Common myeloid progenitor, CD34-positive (primary cell): ENCODE data around the gene MACROD2.
A peak's percentile ranks its signal among the peaks of the same experiment; 100 is the strongest.

ENCODE experiments used
- CTCF ChIA-PET: fragments of 350-600 bp; sonication (Branson Sonifier 250); formaldehyde crosslinking; loops from one replicate; lab custom pipeline; 2021; ENCODE audit warnings: antibody characterized with exemption; lab: Charles Lee
- POLR2A ChIA-PET: fragments of 350-600 bp; sonication (Branson Sonifier 250); formaldehyde crosslinking; loops from one replicate; lab custom pipeline; 2021; ENCODE audit warnings: antibody characterized with exemption; lab: Charles Lee
- DNase-seq, 3 donors: peaks; one replicate each; pipeline versions ENCODE4 v3.0.0 to v3.0.0-alpha.2; 2013
- H3K27ac ChIP-seq, 2 experiments: 1 replicate in 1 of 2; 2 replicates in 1 of 2; pipeline ENCODE4 v1.7.0; 2013; ENCODE audit warnings: inconsistent platforms in 2 of 2, low read length in 2 of 2, mild to moderate bottlenecking in 2 of 2, low read depth in 1 of 2, moderate library complexity in 1 of 2; ENCODE audit not compliant: severe bottlenecking in 2 of 2, insufficient read depth in 1 of 2, poor library complexity in 1 of 2
- H3K27me3 ChIP-seq, 5 experiments: replicated peaks in 2 of 5; 1 replicate in 3 of 5; 2 replicates in 2 of 5; pipeline versions ENCODE4 v1.6.1 to v1.7.0; 2013; ENCODE audit warnings: low read length in 4 of 5, mild to moderate bottlenecking in 2 of 5, moderate library complexity in 2 of 5, inconsistent platforms in 1 of 5; ENCODE audit not compliant: insufficient read depth in 5 of 5, control insufficient read depth in 4 of 5
- H3K36me3 ChIP-seq, 4 experiments: 1 replicate in 2 of 4; 2 replicates in 2 of 4; pipeline versions ENCODE4 v1.6.1 to v1.7.0; 2013; ENCODE audit warnings: low read length in 3 of 4, control low read depth in 1 of 4, mild to moderate bottlenecking in 1 of 4; ENCODE audit not compliant: control insufficient read depth in 4 of 4, insufficient read depth in 4 of 4
- H3K4me1 ChIP-seq, 4 experiments: 1 replicate in 3 of 4; 2 replicates in 1 of 4; pipeline versions ENCODE4 v1.6.1 to v1.7.1; 2013; ENCODE audit warnings: low read length in 3 of 4, mild to moderate bottlenecking in 3 of 4, control low read depth in 1 of 4, inconsistent platforms in 1 of 4, moderate library complexity in 1 of 4; ENCODE audit not compliant: control insufficient read depth in 4 of 4, insufficient read depth in 4 of 4; ENCODE audit errors: control extremely low read depth in 1 of 4
- H3K4me3 ChIP-seq, 7 experiments: 1 replicate in 4 of 7; 2 replicates in 3 of 7; pipeline versions ENCODE4 v1.5.1 to v1.7.0; 2013; ENCODE audit warnings: mild to moderate bottlenecking in 7 of 7, low read length in 6 of 7, moderate library complexity in 6 of 7, inconsistent platforms in 2 of 7, low read depth in 2 of 7, control low read depth in 1 of 7; ENCODE audit not compliant: insufficient read depth in 4 of 7, control insufficient read depth in 1 of 7; ENCODE audit errors: extremely low read depth in 1 of 7
- H3K9me3 ChIP-seq, 5 experiments: 1 replicate in 4 of 5; 2 replicates in 1 of 5; pipeline versions ENCODE4 v1.6.1 to v1.7.1; 2013; ENCODE audit warnings: low read length in 4 of 5, mild to moderate bottlenecking in 2 of 5, inconsistent platforms in 1 of 5, low read depth in 1 of 5, moderate library complexity in 1 of 5; ENCODE audit not compliant: control insufficient read depth in 4 of 5, insufficient read depth in 2 of 5; ENCODE audit errors: control extremely low read depth in 1 of 5
- WGBS: methylation state at CpG from one replicate; pipeline ENCODE4 v1.1.5; 2013; ENCODE audit not compliant: insufficient coverage; 5-methylcytosine and 5-hydroxymethylcytosine counted together

Gene MACROD2

DNA sequence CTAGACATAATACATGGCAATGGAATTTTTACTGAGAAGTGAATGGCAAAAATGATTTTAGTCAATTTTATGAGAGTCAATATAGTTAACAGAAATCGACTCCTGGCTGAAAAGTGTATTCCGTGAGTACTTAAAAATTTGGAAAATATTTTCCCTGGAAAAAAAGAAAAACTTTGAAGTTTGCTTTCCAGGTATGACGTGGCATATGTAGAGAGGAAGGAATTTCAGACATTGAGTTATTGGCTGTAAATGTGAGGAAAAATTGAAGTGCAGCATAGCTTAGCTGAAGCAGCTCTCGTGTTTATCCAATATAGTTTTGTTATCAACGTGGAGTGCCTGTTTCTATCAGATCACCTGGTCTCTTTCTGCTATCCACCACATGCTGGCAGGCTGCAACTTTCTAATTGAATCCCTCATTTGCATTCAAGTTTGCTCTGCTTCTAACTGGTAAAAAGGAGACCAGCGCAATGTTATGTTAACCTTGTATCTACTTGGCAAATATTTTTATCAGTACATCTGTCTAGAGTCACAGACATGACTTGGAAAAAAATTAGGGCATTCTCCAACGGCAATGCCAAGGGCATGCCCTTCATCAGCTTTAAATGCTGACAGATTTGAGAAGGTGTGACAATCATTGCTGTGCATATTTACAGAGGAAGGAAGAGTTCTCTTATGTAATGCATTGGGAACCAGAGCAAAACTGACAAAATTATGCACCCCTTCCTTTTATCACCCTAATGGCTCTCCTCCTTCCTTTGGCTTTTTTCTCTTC, 1444.9 kb downstream of the MACROD2 start:
- no peaks in the 10 kb centered on the region for H3K36me3 ChIP-seq
- 78% methylated on average over 6 of the region's 7 CpGs for WGBS
- H3K4me3 ChIP-seq = no peak overlapping the region
- no peaks in the 10 kb centered on the region for H3K27me3 ChIP-seq
- POLR2A ChIA-PET = no interaction called here
- H3K27ac ChIP-seq = no peak overlapping the region
- no peaks in the 10 kb centered on the region for H3K9me3 ChIP-seq
- no peak for DNase-seq
- CTCF ChIA-PET = no interaction called here
- no peaks in the 10 kb centered on the region for H3K4me1 ChIP-seq

DNA sequence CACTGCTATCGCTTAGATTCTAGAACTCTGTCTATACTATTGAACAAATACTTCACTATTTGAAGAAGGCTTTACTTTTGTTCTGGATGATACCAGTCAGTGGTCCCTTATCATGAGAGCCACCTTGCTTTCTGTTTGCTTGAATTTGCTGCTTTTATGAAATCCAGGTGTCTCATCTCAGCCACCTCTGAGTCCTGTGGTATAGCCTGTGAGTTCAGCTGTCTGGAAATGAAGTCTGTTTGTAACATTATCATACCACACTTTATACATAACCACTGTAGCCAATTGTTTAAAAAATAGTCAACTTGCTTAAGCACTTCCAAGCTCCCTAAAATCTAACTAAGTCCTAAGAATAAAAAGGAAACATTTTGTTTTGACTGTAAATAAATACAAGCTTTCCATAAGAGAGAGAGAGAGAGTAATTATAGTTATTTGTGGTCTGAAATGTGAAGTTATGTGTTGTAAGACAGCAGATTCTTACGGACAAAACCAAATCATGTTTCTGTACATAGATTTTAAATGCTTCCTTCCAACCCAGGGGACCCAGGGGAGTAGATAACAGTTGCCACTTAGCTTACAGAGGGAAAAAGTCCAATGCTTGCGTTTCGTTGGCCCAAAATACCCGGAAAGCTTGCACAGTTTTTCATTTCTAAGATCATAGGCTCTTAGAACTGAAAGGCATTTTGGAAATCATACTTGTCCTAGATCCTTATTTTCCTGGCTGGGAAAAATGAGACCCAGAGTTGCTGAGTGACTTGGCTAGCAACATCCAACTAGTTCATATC, 1449.9 kb downstream of the MACROD2 start:
- H3K4me3 ChIP-seq = no peak overlapping the region
- WGBS = 93% methylated on average over 4 of the region's 5 CpGs
- ChIA-PET CTCF (no interaction called here), POLR2A (no interaction called here)
- H3K27ac ChIP-seq = no peak overlapping the region
- no peaks in the 10 kb centered on the region for H3K36me3 ChIP-seq
- H3K9me3 ChIP-seq = no peaks in the 10 kb centered on the region
- no peaks in the 10 kb centered on the region for H3K27me3 ChIP-seq
- DNase-seq = no peak
- H3K4me1 ChIP-seq = peaks cover 0 to 13% (median 0%) of the 10 kb centered on the region in 4 experiments

DNA sequence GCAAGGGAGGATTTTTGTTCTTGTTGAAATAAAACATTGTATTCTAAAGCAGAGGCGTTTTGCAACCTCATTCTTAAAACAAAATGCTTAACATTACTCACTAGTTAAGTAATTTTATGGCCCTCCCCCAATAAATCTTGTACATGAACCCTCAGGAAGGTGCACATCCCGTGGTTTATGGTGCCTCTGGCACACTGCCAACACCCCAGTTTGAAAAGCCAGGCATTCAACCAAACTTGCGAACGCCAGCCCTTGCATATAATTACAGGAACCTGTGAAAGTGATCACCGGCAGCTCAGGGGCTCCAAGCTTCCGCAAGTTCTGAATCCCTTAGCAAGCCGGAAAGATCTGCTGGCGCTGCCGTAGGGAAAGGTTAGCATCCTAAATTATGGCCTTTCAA, 1451.1 kb downstream of the MACROD2 start:
- no peaks in the 10 kb centered on the region for H3K9me3 ChIP-seq
- DNase-seq = peak; percentile 9 to 77 (median 33)
- POLR2A ChIA-PET = no interaction called here
- no peaks in the 10 kb centered on the region for H3K36me3 ChIP-seq
- no peaks in the 10 kb centered on the region for H3K27me3 ChIP-seq
- H3K4me1 ChIP-seq = peaks cover 0 to 13% (median 0%) of the 10 kb centered on the region in 4 experiments
- CTCF ChIA-PET = no interaction called here
- H3K27ac ChIP-seq = no peak overlapping the region
- 4% methylated on average over 8 of the region's 9 CpGs for WGBS
- no peak overlapping the region for H3K4me3 ChIP-seq

DNA sequence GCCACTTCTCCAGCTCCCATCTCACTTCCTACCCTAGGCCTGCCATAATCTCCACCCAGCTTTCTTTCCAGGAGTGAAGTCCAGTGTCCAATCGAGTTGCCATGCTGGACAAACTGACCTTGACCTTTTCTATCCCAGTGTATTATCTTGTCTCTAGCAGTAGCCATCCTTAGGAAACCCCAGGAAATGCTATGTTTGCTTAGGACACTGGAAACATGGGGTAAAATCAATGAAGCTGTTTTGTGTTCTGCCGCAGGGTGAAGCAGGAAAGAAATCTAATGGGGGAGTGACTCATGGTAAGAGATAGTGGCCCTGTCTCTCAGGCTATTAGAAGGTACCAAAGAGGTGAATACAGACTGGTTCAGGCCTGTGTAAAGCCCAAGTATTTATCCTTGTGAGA, 1452.2 kb downstream of the MACROD2 start:
- POLR2A ChIA-PET = no interaction called here
- DNase-seq = no peak
- 84% methylated on average over 2 of the region's 2 CpGs for WGBS

DNA sequence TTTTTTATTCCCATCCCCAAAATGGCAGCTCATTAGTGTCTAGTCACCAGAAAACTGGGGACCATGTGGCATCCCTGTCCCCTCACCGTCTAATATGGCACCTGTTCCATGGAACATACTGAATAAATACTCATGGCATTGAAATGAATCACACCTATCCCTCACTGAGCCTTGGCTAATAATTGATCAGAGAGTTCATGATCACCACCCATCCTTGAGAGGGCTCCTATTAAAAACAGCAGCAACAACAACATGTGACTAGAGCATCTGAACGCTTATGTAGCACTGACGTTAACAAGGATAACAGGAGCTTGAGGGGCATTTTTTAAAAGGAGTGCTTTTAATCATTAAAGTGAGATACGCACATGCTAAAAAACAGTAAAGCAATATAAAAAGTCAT, 1453.7 kb downstream of the MACROD2 start:
- Histone ChIP-seq H3K4me3 (no peak overlapping the region), H3K36me3 (no peaks in the 10 kb centered on the region), H3K9me3 (no peaks in the 10 kb centered on the region), H3K27ac (no peak overlapping the region), H3K27me3 (no peaks in the 10 kb centered on the region), H3K4me1 (peaks cover 0 to 13% (median 0%) of the 10 kb centered on the region in 4 experiments)
- POLR2A ChIA-PET = no interaction called here
- DNase-seq = no peak
- 100% methylated on average over 2 of the region's 4 CpGs for WGBS
- CTCF ChIA-PET = no interaction called here

More for the DNA sequence above, 1452.2 kb downstream of the MACROD2 start:
- H3K36me3 ChIP-seq = no peaks in the 10 kb centered on the region
- H3K27me3 ChIP-seq = no peaks in the 10 kb centered on the region
- H3K4me1 ChIP-seq = peaks cover 0 to 13% (median 0%) of the 10 kb centered on the region in 4 experiments
- H3K9me3 ChIP-seq = no peaks in the 10 kb centered on the region
- no peak overlapping the region for H3K4me3 ChIP-seq
- CTCF ChIA-PET = no interaction called here
- no peak overlapping the region for H3K27ac ChIP-seq

DNA sequence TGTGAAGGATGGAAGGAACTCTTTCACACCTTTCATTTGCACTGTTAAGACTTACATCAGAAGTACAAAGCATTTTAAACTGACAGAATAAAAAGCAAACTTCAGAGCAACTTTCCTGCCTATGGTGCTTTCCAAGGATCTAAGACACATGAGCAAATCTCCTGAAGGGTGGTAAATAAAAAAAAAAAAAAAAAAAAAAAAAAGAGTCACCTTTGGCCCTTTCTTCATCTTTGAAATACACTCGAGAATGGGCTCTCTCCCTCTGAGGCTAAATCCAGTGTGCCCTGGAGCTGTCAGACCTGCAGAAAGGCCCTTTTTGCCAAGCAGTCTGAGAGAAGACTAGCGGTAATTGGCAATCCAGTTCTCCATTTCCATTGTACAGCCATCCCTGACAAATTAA, 1455.9 kb downstream of the MACROD2 start:
- Histone ChIP-seq H3K27ac (no peak overlapping the region), H3K36me3 (no peaks in the 10 kb centered on the region), H3K27me3 (no peaks in the 10 kb centered on the region), H3K9me3 (no peaks in the 10 kb centered on the region), H3K4me1 (peaks cover 0 to 7% (median 0%) of the 10 kb centered on the region in 4 experiments), H3K4me3 (no peak overlapping the region)
- ChIA-PET POLR2A (no interaction called here), CTCF (no interaction called here)
- DNase-seq = no peak
- 92% methylated on average over 2 of the region's 2 CpGs for WGBS

DNA sequence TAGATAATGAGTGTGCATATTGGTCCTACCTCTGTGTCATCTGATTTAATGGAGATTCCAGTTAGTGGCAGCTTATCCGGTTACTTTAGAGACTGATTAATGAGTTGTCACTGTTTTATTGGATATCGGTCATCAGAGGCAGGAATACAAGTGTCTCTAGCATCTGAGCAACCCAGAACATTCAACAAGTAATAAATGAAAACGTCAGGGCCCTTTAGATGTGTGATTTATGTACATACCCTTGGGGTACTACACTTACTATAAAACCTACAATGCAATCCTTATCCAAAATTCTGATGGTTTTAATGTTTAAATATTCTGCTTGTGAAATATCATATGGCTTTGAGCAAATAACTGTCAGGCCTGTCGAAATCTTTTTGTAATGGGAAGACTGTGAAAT, 1460.0 kb downstream of the MACROD2 start:
- POLR2A ChIA-PET = no interaction called here
- CTCF ChIA-PET = no interaction called here
- H3K4me3 ChIP-seq = no peak overlapping the region
- H3K27me3 ChIP-seq = no peaks in the 10 kb centered on the region
- no peak overlapping the region for H3K27ac ChIP-seq
- H3K36me3 ChIP-seq = no peaks in the 10 kb centered on the region
- no peaks in the 10 kb centered on the region for H3K9me3 ChIP-seq
- no peaks in the 10 kb centered on the region for H3K4me1 ChIP-seq
- DNase-seq = no peak
- WGBS = 0% methylated on average over 1 of the region's 4 CpGs
